Renal cortical epithelial cell (primary cell): ENCODE data around the gene SCN5A. TPM values are rescaled to one million over a fixed set of nuclear protein-coding genes. Genes with fewer than 3 reads are reported as not detected.
"Not testable (repeated sequence)": the region's sequence is repeated elsewhere in the genome, so short reads cannot be mapped to it uniquely, and the experiment has no call there.

Experiments used
- DNase-seq: peaks from one replicate; pipeline ENCODE4 v3.0.0-alpha.2; 2011; ENCODE audit warnings: low read depth
- total RNA-seq: library from RNA; depleted of rRNA; stranded (reverse); fragments of >200 nt; gene quantifications from 2 replicates; pipeline ENCODE4 v1.2.3, GENCODE V29; 2014

Gene SCN5A
- total RNA-seq, 1 donor from 2014 or later: 0.20 TPM

DNA sequence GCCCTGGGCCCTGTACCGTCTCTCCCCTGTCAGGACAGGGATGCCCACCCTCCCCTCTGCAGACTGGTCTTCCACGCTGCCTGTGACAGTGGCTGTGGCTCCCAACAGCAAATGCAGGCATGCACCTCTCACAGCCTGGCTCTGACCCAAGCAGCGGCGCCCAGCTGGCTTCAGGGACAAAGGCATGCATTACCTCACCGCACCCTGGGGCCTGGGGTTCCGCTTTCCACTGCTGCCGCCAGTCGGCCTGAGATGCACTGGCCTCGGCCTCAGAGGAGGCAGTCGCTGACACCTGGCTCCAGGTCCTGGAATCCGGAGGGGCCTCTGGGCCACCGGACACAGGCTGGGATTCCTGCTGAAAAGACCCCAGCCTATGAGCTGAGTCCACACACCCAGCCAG is 70.3 kb downstream of the SCN5A start:
- DNase-seq: no peak

DNA sequence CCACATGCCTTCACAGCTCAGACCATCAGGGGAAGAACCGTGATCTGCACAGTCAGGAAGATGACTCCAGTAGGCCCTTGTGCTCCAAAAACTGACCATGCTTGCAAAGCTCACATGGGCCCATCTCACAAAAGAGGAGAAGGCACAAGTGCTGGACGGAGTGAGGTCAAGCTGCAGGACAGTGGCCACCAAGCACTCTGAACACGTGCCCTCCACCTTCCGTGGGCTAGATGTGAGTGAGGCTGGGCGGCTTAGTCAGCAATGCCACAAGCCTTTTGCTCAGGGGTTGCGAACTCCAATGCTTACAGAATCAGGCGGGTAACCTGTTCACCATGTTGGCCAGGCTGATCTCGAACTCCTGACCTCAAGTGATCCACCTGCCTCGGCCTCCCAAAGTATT is 70.9 kb downstream of the SCN5A start:
- no peak for DNase-seq

DNA sequence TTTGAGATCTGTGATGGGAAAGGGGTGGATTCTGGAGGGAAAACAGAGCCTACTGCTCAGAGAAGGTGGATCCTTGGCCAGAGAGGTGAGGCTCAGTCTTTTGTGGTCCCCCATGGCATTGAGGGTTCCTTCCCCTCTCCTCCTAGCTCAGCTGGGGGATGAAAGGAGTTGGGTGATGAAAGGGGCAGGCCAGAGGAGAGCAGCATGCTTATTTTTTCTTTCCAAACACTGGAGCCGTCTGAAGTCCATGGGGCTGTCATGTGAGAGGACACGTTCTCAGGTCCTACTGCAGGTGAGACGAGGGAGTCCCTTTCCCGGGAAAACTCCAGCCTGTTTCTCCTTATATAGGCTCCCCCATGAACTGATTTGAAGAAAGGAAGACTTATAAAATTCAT is 71.4 kb downstream of the SCN5A start:
- DNase-seq: no peak

DNA sequence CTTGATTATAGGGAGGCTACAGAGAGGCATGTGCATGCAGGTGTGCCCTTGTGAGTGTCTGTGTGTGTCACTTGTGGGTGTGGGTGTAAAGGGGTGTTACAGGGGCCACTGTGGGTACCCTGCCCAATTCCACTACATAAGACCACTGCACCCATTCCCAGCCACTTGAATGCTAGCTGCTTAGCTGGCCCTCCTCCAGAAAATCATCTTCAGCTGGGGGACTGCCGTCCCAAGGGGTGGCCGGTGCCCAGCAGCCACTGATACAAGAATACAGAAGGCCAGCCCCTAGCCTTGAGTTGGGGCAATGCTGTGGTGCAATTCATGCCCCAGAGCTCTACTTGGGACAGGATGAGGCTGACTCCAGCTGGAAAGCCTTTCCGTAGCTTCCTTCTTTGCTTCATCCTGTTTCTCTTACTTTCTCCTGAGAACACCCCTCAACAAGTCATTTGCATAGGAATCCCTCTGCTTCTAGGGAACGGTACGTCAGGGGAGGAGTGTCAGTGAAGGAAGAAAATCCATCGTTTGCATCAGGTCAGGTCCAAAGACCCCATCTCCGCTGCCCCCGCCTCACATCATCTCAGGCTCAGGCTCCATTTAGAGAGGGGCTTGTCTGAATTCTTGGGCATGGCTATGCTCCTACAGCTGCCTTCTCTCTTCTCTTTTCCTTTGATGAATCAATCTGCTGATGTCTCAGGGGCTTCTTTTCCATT is 72.0 kb downstream of the SCN5A start:
- DNase-seq: no peak

DNA sequence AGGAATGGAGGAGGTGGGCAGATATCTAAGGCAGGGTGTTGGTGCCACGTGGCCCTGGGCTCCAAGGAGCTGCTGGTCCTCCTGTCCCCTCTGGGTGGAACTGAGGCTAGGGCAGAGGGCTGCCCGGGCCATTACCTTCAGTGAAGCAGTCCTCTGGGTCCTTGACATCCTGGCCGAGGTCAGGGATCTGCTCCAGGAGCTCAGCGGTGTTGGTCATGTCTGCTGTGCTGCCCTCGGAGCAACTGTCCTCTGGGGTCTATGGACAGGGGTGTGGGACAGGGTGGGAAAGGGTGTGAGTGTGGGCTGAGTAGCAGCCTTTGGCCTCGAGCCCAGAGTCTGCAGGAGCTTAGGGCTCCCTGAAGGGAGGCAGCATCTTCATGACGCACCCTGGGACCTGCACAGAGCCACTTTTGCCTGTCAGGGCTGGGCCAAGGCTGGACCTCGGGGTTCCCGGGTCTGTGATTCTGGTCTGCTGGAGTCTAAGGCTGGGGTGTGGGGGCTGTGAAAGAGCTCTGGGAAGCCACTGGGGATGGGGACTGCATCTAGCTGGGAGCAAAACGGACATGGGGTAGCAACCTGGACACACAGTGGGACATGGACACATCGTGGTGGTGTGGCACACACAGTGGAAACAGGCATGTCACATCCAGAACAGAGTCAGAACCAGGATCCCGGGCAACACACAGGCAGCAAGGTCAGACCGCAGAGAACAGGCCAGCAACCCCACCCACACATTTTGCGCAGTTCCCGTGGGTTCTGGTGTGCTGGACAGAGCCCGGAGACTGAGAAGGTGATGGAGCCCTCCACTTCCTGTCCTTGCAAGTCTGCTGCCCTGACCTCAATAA is 72.7 kb downstream of the SCN5A start:
- no peak for DNase-seq

DNA sequence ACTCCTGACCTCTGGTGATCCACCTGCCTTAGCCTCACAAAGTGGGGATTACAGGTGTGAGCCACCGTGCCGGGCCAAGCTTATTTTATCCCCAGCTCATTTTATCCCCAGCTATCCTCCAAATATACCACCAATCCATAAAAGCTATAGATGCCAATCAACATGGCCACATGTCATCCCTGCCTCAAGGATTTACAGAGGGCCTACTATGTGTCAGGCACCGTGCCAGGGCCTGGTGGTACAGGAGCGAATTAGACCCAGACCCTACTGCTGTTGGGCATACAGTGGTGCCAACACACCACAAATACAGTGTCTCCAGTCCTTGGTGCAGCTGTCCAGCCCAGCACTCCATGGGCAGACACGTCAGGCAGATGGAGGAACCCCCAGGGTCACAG is 73.4 kb downstream of the SCN5A start:
- DNase-seq: no peak

DNA sequence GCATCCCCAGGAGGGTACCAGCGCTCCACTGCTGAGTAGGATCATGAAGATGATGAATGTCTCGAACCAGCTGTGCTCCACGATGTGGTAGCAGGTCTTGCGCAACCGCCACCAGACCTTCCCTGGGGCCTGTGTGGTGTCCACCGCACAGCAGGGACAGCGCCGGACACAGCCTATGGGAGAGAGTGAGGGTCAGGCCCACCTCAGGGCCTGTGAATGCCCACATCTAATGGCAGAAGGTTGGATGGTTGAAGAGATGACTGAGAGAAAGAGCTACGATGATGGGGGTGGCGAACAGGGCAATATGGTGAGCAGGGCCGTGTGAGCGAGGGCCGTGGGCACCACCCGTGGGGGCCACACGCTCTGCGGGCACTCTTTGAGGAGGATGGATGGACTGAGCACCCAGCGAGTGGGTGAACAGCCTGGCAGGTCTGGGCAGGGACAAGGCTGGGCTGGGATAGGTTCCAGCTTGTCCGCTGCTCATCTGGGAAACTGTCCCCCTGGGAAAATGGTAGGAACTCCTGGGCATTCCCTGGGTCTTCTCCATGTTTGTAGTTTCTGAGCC is 74.1 kb downstream of the SCN5A start:
- no peak for DNase-seq

DNA sequence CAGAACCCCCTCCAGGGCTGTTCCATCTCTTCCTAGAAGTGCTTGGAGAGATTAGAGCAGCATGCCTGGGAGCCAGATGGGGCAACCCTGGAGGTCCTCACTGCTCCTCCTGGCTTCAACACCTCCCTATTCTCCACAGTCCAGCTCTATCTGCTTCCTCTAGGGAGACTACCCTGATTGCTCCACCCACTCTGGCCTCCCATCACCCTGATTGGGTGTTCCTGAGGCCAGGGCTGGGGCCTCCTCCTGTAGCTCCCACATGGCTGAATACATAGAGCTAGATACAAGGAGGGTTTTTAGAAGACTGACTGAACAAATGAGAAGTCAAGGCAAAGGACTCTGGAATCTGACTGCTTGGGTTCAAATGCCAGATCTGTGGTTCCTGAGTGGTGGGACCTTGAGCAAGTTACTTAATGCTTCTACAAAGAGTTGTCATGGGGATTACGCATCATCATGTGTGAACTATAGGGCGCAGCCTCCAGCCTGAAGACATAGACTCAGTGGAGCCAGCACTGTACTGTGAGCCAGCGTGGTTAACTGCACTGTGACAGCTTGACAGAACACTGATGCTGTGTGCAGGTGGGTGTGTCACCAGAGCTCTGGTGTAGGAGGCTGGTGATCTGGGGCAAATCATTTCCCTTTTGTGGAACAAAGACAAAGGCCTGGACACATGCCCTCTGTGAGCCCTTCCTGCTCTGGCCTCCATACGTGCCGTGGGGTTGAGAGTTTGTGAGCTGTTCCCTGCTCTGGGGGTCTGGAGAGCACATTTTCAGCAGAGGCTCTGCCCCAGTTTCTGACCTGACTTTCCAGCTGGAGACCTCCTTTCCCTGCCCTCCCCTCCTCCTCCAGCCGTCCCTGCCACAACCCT is 74.8 kb downstream of the SCN5A start:
- no peak for DNase-seq

DNA sequence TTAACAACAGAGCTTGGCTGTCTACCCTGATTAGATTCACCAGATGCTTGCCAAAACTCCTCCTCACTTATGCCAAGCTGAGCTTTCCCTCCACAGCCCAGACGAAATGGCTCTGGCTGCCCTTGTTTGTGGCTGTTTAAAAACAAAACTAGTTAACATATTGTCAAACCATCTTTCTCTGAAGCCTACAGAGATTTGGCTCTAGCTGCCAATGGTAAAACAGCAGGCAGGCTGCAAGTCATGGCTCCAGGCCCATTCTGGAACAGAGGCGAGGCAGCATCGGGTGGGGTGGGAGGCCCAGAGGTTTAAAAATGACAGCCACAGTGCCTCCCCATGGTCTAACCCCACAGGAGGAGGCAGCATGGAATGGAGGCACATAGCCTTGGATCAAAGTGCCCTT is 75.9 kb downstream of the SCN5A start:
- DNase-seq: no peak

DNA sequence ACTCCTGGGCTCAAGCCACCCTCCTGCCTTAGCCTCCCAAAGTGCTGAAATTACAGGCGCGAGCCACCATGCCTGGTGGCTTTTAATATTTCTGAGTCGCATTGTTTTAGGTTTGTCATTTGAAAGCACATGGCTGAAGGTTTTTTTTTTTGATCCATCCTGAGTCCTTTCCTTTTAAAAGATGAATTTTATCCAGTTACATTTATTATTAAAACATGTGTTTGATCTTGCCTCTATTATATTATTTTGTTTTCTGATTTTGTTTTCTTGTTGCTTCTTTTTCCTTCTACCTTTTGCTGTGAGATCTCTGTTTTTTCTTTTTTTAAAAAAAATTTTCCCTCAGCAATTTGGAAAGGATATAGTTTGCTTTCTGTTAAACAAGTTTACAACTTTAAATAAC is 76.4 kb downstream of the SCN5A start:
- no peak for DNase-seq

DNA sequence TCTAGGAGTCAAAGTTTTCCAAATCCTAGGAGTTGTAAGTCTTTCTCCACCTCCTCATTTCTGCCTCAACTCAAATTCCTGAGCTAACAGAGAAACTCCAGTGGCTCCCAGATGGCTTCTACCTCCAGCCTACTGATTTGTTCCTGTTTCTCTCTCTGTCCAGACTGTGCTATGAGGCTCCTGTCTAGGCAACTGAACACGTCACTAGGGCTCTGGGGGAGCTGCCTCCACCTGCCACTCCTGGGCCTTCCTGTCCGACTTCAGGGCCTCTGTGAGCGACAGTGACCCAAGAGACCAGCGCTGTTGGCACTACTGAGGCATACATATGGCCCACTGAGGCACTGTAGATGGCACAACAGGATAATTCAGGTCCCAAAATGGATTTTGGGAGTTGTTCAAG is 82.0 kb downstream of the SCN5A start:
- DNase-seq: no peak

DNA sequence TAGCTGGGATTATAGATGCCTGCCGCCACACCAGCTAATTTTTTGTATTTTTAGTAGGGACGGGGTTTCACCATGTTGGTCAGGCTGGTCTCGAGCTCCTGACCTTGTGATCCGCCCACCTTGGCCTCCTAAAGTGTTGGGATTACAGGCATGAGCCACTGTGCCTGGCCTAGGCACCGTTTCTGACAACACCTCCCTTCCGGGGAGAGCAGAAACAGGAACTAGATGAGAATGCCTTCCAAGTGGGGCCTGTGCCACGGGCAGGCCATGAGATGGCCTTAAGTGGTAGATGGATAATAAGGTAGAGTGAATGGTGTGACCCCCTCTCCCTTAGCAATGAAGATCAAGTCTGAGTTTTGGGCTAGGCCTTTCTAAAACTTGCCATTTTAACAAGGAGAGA is 82.7 kb downstream of the SCN5A start:
- DNase-seq: not testable (repeated sequence)

DNA sequence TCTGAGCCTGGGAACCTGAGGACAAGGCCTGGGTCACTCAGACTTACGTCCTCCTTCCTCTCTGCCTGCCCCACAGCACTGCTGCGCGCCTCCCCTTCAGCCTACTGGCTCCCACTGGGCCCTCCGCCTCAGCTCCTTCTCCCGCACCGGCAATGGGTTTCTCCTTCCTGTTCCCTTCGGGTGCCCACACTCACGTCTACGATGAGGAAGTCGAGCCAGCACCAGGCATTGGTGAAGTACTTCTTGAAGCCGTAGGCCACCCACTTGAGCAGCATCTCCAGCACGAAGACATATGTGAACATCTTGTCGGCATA is 83.3 kb downstream of the SCN5A start:
- DNase-seq: no peak

DNA sequence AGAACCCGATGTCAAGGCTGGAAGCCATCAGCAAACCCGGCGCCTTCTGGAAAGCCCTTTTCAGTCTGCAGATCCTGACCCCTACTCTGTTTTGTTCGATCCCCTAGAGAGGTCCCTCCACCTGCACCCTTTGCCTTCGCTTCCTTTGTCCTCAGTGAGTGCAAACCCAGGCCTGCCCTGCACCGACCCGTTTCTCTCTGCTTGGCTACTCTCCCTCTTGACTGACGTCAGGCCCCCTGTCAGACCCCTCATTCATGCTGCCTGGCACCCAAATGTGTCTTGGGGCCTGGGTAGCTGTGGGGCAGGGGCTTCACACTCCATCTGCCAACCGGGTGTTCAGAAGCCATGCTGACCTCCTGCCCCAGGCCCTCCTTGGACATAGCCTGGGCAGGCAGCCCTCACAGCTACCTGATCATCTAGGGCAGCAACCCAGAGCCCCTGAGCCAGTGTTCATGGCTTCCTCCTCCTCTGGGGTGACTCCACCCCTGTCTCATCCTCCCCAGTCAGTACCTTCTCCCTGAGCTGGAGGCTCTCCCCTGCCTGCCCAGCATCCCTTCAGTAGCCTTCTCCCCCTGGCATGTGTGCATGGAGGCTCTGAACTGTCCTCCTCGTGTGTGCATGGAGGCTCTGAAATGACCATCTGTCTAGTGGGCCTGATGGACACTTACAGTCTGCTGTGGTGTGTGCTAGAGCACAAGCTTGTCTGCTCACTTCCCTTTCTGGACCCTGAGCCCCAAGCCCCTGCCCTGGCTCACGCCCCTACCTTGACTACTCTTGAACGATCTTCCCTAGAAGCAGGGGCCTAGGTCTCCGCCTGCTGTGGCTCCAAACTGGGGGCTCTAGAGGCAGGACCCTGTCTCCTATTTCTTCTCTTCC is 83.9 kb downstream of the SCN5A start:
- DNase-seq: no peak

DNA sequence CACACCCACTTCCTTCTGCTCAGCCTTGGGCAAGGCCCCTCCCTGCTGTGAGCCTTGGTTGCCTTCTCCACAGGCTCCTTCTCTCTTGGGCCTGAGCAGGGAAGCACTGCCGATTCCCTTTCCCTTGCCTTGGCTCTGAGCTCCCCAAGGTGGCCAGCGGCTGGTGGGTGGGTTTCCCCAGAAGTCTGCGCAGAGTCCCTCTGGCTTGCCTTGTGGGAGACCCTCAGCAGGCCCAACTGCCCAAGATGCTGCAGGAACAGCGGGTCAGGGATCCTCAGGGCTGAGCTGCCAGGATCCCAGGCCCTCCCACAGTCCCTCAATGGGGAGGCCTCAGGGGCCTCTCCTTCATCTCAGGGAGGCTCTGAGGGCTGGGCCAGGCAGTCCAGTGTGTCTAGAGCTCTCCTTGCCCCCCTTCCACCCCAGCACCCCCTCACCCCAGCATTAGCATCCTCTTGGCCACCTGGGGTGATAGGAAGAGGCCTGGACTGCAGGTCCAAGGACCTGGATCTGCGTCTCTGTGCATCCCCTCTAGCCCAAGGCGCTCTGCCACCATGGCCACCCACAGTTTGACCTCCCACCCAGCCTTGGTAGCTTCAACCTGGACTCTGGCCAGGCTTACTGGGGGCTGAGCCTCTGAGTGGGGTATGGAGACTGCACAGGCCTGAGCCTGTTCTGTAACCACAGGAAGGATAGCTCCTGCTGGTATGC is 84.7 kb downstream of the SCN5A start:
- DNase-seq: no peak

DNA sequence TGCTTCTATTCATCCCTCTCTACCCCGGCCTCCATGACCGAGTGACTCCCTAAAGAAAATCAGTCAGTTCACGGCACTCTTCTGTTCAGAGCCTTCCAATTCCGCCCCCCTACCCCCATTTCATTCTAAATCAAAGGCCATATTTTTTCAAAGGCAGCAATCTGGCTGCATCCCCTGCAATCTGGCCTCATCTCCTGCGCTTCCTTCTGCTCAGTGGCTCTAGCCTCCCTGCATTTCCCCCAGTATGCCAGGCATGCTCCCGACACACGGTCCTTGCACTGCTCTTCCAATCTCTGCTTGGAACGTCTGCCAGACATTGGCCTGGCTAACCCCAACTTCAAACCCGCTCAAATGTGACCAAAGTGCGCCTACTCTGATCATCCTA is 85.6 kb downstream of the SCN5A start:
- no peak for DNase-seq

DNA sequence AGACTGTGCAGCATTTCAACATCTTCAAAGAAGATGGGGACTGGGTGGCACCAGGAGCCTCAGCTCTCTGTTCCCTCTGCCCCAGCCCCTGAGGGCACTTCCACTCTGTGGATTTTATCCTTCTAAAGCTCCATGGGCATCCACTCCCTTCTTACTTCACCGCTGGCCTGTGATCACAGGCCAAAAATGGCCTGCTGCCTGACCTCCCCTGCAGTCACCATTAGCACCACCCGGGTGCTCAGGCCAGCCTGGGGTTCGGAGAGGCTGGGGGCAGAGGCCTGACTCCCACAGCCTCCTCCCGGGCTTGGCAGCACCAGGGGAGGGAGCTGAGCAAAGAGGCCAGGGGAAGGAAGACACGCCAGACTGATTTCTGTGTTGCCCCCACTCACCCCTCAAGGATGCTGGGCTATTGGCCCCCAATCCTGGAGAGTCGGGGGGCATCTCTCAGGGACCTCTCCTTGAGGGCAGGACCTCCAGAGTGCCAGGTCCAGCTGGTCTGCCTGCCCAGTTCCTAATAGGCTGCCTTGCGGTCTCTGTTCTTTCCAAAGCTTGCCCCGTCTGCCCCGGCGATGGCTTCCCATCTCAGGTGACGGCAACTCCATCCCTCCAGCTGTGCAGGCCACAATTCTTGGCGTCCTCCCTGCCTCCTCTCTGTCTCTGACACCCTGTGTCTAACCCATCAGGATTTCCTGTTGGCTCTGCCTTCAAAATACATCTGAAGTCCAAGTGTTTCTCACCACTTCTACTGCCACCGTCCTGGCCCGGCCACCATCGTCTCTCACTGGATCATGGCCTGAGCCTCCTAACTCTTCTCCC is 86.2 kb downstream of the SCN5A start:
- DNase-seq: no peak

DNA sequence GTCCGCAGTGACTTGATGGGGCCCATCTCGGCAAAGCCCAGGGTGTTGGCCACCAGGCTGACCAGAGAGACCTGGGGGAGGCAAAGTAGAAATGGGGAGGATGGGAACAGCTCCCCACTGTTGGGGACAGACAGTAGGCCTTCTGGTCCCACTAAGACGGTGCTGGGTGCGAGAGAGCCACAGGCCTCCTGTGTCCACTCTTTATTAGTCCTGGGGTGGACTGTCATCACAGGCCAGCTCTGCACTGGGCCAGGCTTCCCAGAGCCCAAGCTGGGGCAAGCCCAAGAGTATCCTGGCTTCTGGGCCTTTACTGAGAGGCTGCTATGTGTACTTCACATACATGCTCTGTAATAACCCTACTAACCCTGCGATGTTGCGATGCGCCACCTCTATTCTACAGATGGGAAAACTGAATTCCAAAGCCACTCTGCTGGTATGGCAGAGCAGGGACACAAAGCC is 87.0 kb downstream of the SCN5A start:
- DNase-seq: no peak

DNA sequence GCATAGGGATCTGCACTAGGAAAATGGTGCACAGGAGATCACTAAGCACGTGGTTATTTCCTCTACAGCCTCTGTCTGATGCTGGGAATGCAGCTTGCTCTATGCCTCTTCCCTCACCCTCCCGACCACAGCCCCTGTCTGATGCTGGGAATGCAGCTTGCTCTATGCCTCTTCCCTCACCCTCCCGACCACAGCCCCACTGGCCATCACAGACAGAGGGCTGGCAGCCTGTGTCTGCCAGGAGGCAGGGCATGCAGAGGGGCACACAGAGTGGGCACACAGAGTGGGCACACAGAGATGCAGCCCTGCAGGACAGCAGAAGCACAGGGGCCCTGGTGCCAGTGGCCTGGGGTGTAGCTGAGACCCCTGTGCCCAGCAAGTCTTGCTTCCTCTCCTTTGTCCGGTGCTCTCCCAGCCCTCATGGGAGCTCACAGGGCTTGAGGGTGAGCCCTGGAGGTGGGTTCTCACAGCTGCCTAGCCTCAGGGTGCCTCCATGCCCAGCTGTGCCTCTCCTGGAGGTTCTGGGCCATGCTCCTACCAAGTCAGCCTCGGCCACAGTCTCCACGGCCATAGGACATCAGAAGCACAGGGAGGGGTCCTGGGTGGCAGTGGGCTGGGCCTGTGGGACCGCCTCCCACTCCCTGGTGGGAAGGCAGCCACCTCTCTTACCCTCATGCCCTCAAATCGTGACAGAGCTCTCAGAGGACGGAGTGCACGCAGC is 87.6 kb downstream of the SCN5A start:
- no peak for DNase-seq
